DND-41 (cell line): ENCODE results near the gene MYO5A.

Experiments
- CTCF ChIP-seq: IDR thresholded peaks from 2 replicates; pipeline ENCODE4 v1.5.1; 2012; ENCODE audit warnings: borderline replicate concordance, low read length, moderate library complexity, mild to moderate bottlenecking; ENCODE audit not compliant: poor library complexity, severe bottlenecking; ENCODE audit errors: extremely low read depth
- EZH2 ChIP-seq: IDR thresholded peaks from 3 replicates; pipeline ENCODE4 v1.6.1; 2012; ENCODE audit warnings: borderline replicate concordance, low read depth, mild to moderate bottlenecking, moderate library complexity, low read length, inconsistent platforms; ENCODE audit not compliant: severe bottlenecking

GRCh38 chr15:52329150-52329549 lies 199.5 kb downstream of the MYO5A start:
- TF ChIP-seq CTCF: no peak
- no peak for TF ChIP-seq EZH2
